GDM1 (cell line): Measurements from ENCODE around the gene FRS2.

Experiments
- DNase-seq: peaks from one replicate; lab custom pipeline; 2025; lab: John Stamatoyannopoulos, UW

The FRS2 gene

DNA sequence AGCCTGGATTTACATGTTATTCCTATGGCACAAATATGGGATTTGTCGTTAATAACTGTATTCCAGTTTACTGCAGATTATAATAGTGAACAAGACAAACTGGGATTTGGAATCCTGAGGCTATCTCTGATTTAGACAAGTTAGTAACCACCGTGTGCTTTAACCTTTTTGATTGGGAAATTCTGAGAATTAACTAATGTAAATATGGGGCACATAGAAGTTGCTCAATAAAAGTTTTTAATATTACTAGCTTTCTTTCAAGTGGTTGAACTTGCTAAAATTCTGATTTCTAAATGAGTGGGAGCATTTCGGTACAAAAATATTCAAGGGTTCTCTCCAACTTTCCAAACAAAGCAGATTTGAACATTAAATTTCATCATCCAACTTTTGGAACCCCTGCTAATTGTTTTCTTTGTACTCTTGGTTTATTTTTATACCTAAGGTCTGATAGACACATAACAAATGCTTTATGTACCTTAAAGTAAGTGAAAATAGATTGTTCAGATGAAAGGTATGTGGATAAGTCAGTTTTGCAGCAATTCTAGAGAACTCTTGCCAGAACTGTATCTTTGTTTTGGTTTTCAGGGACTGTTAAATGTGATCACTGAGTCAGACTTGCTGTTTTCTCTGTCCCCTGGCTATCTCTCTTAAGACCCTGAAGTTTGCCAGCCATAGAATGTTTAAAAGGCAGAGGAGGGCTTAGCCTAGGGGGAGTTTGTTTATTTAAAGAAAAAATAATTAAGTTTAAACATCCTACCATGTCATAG, 57.5 kb downstream of the FRS2 start:
- DNase-seq, result no peak

GRCh38 chr12:69529021-69529420, 58.8 kb downstream of the FRS2 start:
- no peak for DNase-seq

- DNase-seq, result no peak
These were observed 63.7 kb downstream of the FRS2 start for GRCh38 chr12:69533844-69534243.

DNA sequence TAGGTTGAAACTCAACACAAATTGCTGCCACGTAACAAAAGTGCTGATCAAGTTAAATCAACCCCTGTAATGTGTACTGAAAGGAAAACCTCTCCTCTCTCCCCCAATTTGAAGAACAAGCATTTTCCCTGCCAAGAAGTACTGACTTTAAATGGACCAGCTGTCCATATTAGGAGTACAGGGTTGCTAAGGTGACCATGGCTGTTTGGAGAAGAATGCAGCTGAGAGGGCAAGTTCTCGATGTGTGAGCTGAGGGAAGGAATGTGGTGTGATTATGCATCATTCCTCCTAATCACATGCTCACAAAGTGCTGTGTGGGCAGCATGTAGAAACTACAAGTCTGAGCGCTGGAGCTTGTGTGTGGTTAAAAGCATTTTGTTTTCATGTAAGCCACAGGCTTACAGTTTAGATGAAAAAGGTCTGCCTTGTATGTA, 64.2 kb downstream of the FRS2 start:
- no peak for DNase-seq

- no peak for DNase-seq
These were observed 70.8 kb downstream of the FRS2 start for GRCh38 chr12:69540987-69541386.

GRCh38 chr12:69544087-69544486, 73.9 kb downstream of the FRS2 start:
- DNase-seq, result no peak

GRCh38 chr12:69545081-69545480, 74.9 kb downstream of the FRS2 start:
- no peak for DNase-seq

GRCh38 chr12:69546693-69547438, 76.7 kb downstream of the FRS2 start:
- no peak for DNase-seq

- DNase-seq, result no peak
These were observed 78.5 kb downstream of the FRS2 start for GRCh38 chr12:69548687-69549086.

- no peak for DNase-seq
These were observed 80.6 kb downstream of the FRS2 start for GRCh38 chr12:69550569-69551350.

- no peak for DNase-seq
These were observed 83.5 kb downstream of the FRS2 start for GRCh38 chr12:69553628-69554248.

DNA sequence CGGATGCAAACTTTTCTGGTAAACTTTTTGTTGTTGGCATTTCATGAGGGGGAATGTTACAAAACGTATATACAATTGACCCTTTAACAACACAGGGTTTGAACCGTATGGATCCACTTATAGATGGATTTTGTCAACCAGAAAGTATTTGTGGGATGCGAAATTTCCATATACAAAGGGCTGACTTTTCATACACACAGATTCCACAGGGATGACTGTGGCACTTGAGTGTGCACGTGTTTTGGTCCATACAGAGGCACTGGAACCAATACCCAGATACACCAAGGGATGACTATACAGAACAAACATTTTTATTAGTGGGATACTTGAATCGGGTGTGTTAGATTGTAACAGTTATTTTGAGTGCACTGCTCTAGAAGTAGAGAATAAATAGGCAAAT, 85.3 kb downstream of the FRS2 start:
- no peak for DNase-seq

DNA sequence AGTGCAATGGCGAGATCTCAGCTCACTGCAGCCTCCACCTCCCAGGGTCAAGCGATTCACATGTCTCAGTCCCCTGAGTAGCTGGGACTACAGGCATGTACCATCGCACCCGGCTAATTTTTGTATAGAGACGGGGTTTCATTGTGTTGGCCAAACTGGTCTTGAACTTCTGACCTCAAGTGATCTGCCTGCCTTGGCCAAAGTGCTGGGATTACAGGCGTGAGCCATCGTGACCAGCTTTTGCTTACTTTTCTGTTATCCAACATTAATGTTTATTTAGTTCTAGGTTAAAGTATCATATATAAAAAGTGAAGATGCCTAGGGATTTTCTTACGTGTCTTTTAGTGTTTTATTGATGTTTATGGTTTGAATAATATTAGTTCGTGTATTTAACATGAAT, 86.2 kb downstream of the FRS2 start:
- DNase-seq, result no peak

DNA sequence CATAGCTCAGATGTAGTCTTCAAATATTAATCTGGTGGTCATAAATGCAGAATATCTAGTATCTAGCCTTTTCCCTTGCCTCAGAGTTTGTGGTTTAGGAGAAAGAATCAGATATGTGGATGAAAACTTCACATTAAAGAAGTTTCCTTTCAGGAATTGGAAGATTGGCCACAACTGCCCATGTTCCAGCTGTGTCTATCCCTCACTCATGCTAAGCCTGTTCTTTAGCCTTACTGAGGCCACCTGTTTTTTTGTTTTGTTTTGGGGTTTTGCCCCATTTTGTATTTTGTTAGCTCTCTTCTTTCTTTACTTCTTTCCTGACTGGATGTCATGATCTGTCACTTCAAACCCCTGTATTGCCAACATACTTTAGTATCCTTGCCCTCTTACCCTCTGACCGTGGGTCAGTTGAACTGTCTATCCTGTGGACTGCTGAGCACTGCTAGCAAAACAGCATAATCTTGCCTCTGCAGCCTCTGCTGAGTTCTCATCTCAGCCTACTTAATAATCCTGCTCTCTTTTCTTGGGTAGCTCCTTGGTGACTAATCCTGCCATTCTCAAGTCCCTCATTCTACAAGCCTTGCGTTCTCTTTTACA, 93.1 kb downstream of the FRS2 start:
- no peak for DNase-seq

GRCh38 chr12:69566603-69567002, 96.4 kb downstream of the FRS2 start:
- DNase-seq, result no peak

DNA sequence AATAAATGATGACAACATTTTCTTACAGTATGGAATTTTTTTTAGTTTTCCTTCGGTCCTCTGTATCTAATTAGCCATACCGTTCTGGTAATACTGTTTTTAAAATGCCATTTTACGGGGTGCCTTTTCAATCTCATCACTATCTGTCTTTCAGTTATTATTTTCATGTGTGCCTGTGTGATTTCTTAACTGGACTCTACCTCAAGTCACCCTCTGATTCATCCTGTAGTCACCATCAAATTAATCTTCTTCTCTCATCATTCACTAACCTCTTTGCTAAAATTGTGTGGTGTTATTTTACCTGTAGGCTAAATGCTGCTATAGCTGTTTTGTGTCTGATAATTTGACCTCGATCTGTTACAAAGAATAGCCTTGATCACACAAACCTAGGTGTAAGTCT, 99.0 kb downstream of the FRS2 start:
- DNase-seq, result no peak

DNA sequence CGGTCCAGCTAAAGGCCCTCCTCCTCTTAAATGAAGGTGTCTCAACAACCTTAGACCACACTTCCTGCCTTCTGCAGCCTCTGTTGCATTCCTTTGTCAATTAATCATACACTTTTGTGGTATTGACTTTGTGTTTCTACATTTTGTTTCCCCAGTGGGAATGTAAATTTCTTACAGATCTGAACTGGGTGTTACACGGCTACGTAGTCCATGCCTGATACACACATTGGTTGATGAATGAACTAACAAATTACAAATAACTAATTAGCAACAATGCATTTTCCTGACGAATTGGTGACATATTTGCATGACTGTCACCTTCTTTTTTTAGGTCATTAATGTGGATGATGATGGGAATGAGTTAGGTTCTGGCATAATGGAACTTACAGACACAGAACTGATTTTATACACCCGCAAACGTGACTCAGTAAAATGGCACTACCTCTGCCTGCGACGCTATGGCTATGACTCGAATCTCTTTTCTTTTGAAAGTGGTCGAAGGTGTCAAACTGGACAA, 99.9 kb downstream of the FRS2 start:
- DNase-seq, result no peak

DNA sequence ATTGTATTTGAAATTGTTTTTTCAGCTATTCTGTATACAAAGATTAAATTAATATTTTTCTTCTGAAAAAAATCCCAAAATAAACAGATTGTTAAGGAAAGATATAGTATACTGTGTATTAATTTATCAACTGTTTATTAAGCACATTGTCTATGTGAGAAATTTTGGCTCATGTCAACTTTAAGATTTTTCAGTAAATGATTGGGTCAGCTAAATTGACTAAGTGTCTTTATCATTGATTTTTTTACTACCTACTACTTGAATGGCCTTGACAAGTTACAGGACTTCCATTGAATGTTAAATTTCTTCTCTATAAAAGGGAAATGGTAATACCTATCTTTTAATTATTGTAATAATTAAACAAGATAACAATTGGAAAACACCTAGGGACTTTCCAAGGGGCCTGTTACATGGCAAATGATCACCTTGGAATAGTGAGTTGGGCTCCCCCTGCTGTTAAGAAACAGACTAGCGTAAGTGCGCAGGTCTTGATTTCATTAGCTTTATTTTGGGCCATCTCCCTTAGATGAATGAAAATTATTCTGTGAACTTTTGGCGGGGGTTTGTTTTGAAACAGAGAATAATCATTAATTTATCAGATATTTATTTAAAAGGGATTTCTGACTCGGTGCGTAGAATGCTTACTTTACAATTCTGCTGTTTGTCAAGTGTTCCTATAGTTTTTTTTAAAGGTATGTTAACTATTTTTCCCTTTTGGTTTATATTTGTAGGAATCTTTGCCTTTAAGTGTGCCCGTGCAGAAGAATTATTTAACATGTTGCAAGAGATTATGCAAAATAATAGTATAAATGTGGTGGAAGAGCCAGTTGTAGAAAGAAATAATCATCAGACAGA, 100.6 kb downstream of the FRS2 start:
- DNase-seq, result no peak

DNA sequence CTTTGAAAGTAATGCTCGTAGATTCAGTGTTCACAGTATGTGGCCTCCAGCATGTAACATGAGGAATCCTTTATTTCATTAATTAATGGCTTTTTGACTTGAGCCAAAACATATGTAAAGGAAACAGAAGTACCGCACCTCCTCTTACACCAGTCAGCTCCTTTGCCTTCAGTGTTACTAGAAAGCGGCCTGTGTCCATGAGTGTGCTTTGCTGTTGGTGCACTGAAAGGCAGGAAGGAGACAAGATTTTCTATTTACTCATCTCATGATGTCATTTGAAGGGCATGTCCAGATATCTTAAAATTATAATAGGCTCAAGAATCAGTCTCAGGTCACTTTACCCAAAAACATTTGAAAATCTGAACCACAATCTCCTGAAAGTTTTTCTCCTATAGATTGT, 105.2 kb downstream of the FRS2 start:
- DNase-seq, result no peak

DNA sequence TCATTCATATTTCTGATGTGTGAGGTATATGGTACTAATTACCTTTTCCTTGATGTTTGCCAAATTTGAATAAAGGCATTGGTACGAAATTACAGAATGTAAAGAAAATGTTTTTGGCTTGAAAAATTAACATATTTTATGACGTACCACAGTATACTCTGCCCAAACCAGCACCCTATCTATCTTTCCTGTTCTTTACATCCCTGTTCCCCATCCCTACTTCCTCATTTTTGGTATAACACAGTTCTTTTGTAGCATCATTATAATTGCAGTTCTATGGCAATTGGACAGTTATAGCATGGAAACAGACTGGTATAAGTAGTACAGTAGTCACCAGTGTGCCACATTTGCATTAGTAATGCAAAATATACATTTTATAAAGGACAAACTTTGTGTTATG, 108.1 kb downstream of the FRS2 start:
- DNase-seq, result no peak

DNA sequence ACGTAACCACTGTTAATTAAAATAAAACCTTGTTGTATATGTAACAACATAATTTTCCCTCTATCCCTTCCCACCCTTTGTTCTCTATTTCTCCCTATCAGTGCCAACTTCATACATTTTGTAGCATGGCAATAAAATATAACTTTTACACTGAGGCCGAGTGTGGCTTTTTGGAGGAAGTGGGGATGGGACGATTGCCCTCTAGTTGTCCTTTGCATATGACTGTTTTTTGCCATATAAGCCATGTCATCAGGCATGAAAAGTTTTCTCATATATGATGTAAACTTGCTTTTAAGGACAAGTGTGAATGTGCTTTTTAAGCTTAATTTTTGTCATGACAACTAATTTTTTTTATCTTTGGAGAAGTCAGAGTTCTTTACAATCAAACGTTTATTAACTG, 108.8 kb downstream of the FRS2 start:
- DNase-seq, result no peak
